Epidermal melanocyte (primary cell): ENCODE data around the gene LDLRAD4.

Experiments
- DNase-seq: peaks from one replicate; pipeline ENCODE4 v3.0.0; 2011; ENCODE audit warnings: low spot score; ENCODE audit not compliant: insufficient read length

LDLRAD4 gene

DNA sequence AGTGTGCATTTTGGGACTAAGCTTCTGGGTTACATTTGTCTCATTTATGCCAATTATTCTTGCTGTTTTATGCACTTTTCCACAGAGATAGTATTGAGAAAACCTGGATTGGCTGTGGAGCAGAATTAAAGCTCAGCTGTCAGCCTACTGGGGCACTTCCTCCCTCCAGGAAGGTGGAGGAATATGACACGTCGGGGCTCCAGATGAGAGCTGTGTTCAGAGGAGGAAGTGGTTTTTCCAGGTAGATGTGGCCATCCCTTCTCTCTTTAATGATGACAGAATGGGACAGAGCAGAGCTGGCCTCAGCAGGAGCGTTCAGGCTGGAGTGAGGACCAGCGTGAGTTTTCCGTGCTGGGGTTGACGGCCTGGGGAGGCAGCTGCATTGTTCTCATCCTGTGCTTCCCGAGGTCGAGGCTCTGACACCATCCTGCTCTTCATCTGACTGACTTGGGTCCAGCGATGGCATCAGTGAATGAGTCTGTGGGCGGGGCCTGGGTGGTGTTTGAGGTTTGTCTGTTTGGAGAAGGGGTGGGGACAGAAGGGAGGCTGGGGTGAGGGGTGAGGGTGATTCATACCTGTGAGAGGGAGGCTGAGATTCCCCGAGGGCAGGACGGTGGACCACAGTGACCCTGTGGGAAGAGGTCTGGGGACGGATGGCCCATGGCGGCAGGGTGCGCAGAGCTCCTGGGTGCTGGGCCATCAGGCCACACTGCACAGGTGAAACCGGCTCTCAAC, 207.0 kb downstream of the LDLRAD4 start:
- no peak for DNase-seq

GRCh38 chr18:13427354-13427753, 208.8 kb downstream of the LDLRAD4 start:
- DNase-seq = no peak

DNA sequence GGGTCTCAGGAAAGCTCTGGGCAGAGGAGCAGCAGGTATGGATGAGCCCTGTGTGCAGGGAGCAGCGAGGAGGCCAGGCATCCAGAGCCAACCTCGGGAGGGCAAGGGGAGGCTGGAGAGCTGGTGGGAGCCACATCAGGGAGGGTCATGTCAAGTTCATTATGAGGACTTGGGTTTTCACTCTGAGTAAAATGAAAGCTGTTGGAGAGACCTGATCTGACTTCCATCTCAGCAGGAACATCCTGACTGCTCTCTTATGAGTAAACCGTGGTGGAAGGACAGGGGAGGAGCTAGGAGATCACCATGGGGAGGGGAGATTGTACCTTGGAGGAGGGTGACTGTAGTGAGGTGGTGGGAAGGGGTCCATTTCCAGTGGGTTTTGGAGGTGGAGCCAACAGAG, 209.8 kb downstream of the LDLRAD4 start:
- DNase-seq = no peak

DNA sequence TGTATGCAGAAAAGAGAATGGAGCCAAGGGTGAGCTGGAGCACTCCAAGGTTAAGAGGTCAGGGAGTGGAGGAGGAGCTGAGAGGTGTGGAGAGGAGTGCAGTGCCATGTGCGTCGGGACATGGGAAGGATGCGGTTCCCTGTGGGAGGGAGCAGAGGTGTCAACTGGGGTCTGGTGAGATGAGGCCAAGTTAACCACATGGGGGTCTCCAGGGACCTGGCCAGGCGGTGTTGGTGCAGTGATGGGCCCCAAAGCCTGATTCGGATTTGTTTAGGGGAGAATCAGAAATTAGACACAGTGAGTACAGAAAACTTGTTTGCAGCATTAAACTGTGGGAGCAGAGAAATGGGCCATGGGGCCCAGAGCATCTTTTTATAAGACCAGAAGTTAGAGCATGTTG, 210.5 kb downstream of the LDLRAD4 start:
- DNase-seq = no peak

DNA sequence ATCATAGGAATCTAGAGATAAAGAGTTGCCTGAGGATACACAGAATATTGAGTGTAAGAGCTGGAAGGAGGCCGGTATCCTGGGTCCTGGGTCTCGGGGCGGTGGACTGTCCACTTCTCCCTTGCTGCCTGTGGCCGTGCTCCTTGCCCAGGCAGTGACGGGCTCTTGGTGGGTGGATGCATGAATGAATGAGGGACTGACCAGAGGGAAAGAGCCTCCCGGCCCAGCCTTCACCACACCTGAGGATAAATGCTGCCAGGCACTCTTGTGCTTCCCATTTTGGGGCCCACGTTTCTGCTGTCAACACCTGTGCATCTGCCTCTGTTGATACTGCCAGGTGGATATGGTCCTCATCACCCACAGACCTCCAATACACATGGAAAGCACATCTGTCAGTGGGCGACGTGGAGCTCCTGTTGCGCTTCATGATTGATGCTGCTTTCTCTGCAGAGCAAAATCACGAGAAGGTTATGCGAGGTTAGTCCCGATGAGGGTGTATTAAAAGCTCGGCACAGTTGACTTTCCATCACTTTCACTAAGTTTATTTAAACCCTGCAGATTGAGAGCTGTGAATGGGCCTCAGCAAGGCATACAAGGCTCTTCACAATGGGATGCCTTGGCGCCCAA, 211.4 kb downstream of the LDLRAD4 start:
- DNase-seq = no peak

DNA sequence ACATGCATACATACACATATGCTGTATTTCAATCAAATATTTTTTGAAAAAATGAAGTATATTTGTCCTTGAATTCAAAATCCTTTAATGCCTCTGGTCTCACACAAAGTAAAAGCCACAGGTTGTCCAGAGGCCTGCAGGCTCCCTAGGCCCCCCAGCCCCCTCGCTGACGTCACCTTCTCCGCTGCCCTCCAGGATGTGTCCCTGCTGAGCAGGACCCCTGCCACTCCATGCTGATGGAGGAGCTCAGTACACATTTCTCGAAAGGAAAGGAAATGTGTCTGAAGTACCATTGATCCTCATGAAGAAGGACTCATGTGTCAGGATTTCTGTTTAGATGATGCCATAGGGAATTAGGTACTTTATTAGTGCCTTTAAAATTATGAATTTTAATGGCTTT, 212.1 kb downstream of the LDLRAD4 start:
- DNase-seq = no peak

- no peak for DNase-seq
Observed at GRCh38 chr18:13431886-13432285, 213.3 kb downstream of the LDLRAD4 start.

- no peak for DNase-seq
Observed at GRCh38 chr18:13433125-13433524, 214.6 kb downstream of the LDLRAD4 start.

DNA sequence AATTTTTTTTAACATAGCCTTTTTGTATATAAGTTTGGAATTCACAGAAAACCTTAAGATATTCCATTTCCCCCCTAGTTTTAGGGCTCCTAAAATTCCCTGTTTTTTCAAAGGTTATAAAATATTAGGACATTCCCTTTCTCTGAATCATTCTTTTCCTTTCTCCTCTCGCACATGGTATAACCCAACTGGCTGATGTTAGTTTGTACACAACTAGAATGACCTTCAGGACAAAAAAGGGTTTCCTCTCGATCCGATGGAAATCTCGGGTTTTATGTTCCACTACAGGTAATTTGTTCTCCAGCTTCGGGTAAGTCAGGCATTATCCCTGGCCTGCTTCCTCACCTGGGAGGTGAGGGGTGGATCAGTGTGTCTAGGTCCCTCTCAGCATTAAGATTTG, 215.1 kb downstream of the LDLRAD4 start:
- DNase-seq = no peak

DNA sequence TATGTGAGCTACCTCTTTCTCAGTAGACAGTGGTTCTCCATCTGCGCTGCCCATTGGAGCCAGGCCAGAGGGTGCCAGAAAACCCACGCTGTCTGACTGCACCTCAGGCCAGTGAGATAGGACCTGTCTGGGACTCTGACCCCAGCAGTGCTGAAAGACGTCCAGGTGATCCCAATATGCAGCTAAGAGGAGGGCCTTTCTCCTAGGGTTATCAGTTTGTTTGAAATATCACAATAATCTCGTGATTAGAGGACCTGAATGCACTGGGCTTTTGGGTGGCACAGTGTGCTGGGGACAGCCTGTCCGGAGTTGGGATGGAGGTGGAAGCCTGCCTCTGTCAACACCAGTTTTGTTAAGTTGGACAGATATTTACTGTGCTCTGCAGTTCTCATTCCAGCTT, 216.3 kb downstream of the LDLRAD4 start:
- no peak for DNase-seq

DNA sequence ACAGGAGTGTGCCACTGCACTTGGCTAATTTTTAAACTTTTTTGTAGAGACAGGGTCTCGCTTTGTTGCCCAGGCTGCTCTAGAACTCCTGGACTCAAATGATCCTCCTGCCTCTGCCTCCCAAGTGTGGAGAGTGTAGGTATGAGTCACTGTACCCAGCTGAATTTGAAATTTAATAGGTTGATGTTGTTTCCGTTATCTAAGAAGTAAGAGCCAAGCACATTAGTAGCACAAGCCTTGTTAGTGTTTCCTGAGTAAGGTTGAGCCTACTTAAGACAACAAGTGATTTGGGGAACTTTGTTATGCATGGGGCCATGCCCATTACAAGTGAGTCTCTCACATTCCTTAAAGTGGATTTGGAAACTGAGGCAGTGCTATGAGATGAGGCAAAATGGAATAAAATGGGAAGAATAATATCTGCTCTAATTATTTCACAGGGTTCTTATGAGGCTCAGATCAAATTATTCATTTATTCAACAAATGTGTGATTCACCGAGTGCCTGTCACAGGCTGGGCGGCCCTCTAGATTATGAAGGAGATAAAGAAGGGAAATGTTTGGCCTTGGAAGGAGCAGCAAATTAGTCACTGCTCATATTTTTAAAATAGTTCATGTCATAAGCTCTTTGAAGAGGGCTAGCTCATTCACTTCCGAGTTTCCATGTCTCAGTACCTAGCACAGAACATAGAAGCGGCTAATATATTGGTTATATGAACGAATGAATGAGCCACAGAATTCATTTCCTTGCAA, 217.2 kb downstream of the LDLRAD4 start:
- no peak for DNase-seq

DNA sequence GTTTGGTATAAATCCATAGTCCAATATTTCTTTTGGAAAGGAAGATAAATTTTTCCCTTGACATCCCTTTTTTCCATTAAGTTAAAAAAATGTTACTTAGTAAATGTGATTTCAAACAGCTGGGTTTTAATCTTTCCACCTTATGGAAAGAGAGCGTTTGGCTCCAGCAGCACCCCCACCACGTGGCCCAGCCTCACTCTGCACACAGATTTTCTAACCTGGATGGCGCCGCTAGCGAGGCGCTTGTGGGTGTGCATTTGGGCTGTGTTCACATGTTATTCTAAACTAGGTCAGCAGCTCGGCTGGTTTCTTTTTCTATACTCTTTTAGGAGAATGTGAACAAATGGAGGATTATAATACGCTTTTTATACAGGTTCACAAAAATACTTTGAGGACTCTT, 218.0 kb downstream of the LDLRAD4 start:
- DNase-seq = no peak

DNA sequence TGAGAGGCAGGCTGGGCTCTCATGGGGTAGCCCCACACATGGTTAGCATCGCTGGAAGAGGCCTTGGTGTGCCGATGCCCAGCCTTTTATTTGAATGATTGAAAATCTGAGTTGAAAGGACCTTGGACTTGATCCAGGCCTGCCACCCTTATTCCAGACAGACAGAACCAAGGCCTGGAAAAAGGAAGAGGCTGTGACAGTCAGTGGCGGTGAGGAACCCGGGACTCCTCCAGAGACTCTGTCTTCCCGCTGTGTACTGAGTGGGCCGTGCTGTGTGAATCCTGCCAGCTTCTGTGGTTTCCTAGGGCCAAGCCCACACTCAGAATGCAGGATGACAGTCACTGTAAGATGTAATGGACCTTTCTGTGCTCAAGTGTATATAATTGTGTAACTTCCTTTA, 218.5 kb downstream of the LDLRAD4 start:
- no peak for DNase-seq

DNA sequence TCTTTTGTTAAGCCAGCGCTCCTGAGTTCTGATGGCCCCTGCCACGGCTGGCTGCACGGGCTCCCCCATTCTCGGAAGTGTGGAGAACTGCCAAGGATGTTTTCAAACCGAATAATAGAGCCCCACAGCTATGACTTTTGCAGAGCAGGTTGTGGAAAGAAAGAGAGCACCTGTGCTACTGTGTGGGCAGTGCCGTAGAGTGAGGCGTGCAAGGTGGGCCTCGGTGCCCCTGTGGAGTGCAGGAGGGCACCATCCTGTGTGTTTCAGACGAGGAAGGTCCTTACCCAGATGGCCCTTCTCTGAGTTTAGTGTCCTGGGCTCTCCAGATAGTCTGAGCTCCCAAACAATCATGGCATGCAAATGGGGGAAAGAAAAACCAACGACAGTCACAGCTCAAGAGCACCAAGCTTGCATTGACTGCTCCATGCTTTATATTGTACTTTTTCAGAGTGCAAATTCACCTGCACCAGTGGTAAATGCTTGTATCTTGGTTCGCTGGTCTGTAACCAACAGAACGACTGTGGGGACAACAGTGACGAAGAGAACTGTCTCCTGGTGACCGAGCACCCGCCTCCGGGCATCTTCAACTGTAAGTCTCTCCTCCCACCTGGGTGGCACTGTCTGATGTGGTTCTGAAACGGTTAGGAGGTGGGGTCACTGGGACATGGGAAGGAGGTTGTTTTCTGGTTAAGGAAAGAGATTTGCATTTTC, 219.4 kb downstream of the LDLRAD4 start:
- DNase-seq = no peak

DNA sequence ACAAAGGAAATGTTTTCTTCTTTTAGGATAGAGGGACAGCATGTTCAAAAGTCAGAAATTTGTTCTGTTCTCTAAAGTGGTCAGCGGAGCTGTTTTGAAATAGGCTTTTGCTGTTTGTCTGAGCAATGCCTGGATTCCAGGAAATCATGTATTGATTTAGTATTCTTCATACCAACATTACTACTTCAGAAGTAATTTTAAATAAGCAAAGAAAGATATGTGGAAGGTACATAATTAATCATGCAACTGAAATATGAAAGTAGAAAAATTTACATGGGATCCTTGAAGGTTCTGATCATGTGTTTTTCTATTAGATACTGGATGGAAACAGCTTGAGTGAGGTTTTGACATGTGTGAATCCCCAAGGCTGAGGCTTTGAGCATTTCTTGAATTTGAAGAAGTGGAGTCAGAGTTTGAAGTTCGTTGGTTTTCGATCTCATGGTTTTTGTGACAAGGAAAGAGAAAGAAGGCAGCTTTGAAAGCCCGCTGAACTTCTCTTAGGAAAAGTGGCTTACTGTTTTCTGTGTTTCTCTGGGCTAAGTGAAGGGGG, 220.0 kb downstream of the LDLRAD4 start:
- DNase-seq = no peak

GRCh38 chr18:13439461-13439860, 220.9 kb downstream of the LDLRAD4 start:
- DNase-seq = no peak

- DNase-seq = no peak
Observed at GRCh38 chr18:13440277-13441248, 222.0 kb downstream of the LDLRAD4 start.

DNA sequence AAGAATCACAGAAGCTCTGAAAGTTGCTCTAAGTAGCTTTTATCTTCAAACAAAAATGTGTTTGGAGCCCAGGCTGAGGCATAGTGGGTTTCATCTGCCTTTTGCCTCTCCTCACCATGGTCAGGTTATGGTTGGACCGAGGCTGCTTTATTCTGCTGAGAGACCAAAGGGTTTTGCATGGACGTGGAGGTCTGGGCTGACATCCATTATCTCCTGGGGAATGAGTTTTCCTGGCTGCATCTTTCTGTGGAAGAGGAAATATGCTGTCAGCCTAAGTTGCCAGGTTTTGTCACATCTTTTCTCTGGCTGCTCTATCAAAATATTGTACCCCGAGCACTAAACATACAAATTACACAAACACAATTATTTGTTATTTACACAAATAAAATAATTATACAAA, 223.2 kb downstream of the LDLRAD4 start:
- DNase-seq = no peak

DNA sequence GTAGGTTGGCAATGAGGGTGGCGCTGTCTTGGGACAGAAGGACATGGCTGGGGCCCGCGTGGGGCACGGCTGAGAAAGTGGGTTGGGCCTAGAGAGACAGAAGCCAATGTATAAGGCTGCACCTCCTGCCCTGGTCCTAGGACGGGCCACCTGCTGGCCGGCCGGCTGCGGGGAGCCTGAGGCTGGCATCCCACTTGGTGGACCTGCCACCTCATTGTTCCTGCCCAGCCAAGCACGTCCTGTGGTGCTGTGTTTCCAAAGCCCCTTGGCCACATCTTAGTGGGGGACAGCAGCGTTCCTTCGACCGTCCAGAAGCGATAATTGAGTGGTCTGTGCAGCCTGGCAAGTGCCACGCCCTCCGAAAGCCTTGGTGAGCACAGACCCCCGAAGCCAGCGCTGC, 223.9 kb downstream of the LDLRAD4 start:
- no peak for DNase-seq

GRCh38 chr18:13443552-13443951, 225.0 kb downstream of the LDLRAD4 start:
- no peak for DNase-seq
